ENCODE measurements around the gene CTR9. TPM values are rescaled to one million over a fixed set of nuclear protein-coding genes. Genes with fewer than 3 reads are reported as not detected.

Gene CTR9
- total and polyA plus RNA-seq, 2 of the 13 experiments (the other 11 are each of a cell fraction or from before 2014, with no cell fraction given) = 6.6 to 22.1 TPM

DNA sequence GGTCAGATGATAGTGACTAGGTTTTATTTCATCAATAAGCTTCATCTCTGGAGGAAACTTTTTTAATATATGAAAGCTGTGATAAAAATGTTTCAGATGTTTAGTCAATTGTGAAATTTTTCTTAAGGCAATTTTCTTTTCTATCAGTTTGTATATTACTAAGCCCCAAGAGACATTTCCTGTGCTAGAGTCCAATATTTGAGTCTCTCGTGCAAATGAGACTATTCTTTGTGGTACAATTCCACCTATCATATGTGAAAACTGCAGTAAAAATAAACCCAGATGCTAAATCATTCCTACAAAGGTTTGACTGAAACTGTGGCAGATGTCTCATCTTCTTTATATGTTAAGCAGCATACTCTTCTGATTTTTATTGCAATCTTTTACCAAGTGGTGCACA is 28.0 kb downstream of the CTR9 start (continued):
- TF ChIP-seq, protein P1, sequence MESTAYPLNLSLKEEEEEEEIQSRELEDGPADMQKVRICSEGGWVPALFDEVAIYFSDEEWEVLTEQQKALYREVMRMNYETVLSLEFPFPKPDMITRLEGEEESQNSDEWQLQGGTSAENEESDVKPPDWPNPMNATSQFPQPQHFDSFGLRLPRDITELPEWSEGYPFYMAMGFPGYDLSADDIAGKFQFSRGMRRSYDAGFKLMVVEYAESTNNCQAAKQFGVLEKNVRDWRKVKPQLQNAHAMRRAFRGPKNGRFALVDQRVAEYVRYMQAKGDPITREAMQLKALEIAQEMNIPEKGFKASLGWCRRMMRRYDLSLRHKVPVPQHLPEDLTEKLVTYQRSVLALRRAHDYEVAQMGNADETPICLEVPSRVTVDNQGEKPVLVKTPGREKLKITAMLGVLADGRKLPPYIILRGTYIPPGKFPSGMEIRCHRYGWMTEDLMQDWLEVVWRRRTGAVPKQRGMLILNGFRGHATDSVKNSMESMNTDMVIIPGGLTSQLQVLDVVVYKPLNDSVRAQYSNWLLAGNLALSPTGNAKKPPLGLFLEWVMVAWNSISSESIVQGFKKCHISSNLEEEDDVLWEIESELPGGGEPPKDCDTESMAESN (CRISPR knock-in tag; conservative IDR thresholded peaks at IDR 0.05) = no peak
- no peak for TF ChIP-seq PHF20 (CRISPR knock-in tag; IDR thresholded peaks at IDR 0.05)
- TF ChIP-seq, protein P2, sequence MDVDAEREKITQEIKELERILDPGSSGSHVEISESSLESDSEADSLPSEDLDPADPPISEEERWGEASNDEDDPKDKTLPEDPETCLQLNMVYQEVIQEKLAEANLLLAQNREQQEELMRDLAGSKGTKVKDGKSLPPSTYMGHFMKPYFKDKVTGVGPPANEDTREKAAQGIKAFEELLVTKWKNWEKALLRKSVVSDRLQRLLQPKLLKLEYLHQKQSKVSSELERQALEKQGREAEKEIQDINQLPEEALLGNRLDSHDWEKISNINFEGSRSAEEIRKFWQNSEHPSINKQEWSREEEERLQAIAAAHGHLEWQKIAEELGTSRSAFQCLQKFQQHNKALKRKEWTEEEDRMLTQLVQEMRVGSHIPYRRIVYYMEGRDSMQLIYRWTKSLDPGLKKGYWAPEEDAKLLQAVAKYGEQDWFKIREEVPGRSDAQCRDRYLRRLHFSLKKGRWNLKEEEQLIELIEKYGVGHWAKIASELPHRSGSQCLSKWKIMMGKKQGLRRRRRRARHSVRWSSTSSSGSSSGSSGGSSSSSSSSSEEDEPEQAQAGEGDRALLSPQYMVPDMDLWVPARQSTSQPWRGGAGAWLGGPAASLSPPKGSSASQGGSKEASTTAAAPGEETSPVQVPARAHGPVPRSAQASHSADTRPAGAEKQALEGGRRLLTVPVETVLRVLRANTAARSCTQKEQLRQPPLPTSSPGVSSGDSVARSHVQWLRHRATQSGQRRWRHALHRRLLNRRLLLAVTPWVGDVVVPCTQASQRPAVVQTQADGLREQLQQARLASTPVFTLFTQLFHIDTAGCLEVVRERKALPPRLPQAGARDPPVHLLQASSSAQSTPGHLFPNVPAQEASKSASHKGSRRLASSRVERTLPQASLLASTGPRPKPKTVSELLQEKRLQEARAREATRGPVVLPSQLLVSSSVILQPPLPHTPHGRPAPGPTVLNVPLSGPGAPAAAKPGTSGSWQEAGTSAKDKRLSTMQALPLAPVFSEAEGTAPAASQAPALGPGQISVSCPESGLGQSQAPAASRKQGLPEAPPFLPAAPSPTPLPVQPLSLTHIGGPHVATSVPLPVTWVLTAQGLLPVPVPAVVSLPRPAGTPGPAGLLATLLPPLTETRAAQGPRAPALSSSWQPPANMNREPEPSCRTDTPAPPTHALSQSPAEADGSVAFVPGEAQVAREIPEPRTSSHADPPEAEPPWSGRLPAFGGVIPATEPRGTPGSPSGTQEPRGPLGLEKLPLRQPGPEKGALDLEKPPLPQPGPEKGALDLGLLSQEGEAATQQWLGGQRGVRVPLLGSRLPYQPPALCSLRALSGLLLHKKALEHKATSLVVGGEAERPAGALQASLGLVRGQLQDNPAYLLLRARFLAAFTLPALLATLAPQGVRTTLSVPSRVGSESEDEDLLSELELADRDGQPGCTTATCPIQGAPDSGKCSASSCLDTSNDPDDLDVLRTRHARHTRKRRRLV (CRISPR knock-in tag; IDR thresholded peaks at IDR 0.05) = no peak

DNA sequence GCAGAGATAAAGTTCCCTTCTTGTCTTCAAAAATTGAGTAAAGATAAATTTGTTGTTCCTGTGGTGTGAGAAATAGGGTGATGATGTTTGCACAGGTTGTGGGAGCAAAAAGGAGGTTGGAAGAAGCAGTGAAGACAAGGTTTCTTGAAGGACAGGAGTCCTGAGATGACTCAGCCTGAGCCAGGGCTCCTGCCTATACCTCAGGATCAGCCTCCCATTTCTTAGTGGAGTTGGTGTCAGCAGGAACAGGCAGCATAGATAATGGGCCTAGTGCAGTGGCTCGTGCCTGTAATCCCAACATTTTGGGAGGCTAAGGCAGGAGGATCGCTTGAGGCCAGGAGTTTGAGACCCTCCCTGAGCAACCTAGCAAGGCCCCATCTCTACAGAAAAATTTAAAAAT is 29.0 kb downstream of the CTR9 start:
- in situ Hi-C loops (cut with HindIII; ENCODE audit: extremely low pct_ligation_motif_present, low pct_unique_long_range_greater_than_20kb) (no loop called here), intact Hi-C loops (cut with micrococcal nuclease; ENCODE audit: unreplicated experiment) (no loop called here)
- Histone ChIP-seq H3K9ac (ENCODE audit: insufficient read depth, low read depth, low read length) (no peak overlapping the region), H3K27me3 (ENCODE audit: control insufficient read depth in 1 of 2, insufficient read depth in 2 of 2, low read length in 2 of 2) (0 out of 5 replicates have a peak, but pooled peaks cover 0 to under 1% of the 10 kb centered on the region in 2 experiments), H3K79me2 (ENCODE audit: insufficient read depth, low read length) (no peaks in the 10 kb centered on the region), H3K4me3 (replicated peaks in 1 of 3; ENCODE audit: insufficient read depth in 1 of 3, low read depth in 2 of 3, low read length in 3 of 3) (no peak overlapping the region), H3K4me1 (ENCODE audit: insufficient read depth, low read length) (peaks cover 17% of the 10 kb centered on the region), H3K36me3 (replicated peaks in 1 of 2; ENCODE audit: control insufficient read depth in 1 of 2, insufficient read depth in 2 of 2, low read length in 2 of 2) (peaks cover 8 to 16% of the 10 kb centered on the region in 2 experiments; a peak in 4 of 5 replicates), H2AFZ (ENCODE audit: low read length) (no peak overlapping the region), H3K9me3 (ENCODE audit: low read length) (no peaks in the 10 kb centered on the region), H4K20me1 (ENCODE audit: insufficient read depth, low read length) (no peaks in the 10 kb centered on the region), H3K27ac (ENCODE audit: extremely low read length, insufficient read depth, low read length) (no peak overlapping the region), H3K4me2 (ENCODE audit: low read depth, low read length) (no peak overlapping the region)
- WGBS (ENCODE audit: low lambda C conversion rate) = 88% methylated on average over 1 of the region's 2 CpGs
- no TSS peak for BruUV-seq (replicated peaks)
- FAIRE-seq (no peak), ATAC-seq (no peak), DNase-seq (ENCODE audit: low spot score) (no peak)
- ChIA-PET CTCF (ENCODE audit: low intra/inter-chr PET ratio, low total read pairs) (no interaction called here), POLR2A (interaction anchor here (0.8 kb wide), 1 partner anchor 29 kb away, joined by 3 read pairs; the partner anchor contains the start of gene CTR9)
- TF ChIP-seq, protein P3, sequence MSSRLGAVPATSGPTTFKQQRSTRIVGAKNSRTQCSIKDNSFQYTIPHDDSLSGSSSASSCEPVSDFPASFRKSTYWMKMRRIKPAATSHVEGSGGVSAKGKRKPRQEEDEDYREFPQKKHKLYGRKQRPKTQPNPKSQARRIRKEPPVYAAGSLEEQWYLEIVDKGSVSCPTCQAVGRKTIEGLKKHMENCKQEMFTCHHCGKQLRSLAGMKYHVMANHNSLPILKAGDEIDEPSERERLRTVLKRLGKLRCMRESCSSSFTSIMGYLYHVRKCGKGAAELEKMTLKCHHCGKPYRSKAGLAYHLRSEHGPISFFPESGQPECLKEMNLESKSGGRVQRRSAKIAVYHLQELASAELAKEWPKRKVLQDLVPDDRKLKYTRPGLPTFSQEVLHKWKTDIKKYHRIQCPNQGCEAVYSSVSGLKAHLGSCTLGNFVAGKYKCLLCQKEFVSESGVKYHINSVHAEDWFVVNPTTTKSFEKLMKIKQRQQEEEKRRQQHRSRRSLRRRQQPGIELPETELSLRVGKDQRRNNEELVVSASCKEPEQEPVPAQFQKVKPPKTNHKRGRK (CRISPR knock-in tag; IDR thresholded peaks at IDR 0.05) = no peak
- TF ChIP-seq ZNF260 (CRISPR knock-in tag; IDR thresholded peaks at IDR 0.05; ENCODE audit: borderline replicate concordance, low read depth) = no peak
- TF ChIP-seq SATB2 (CRISPR knock-in tag; IDR thresholded peaks at IDR 0.05) = no peak

All from HepG2 (cell line).